HG03520 (cell line): ENCODE results near the gene KCTD15.

Source experiments
- ATAC-seq: cut with Tn5 transposase; IDR thresholded peaks from one replicate; pipeline ENCODE4 v1.9.1; 2021; ENCODE audit warnings: mild to moderate bottlenecking, moderate library complexity; ENCODE audit not compliant: unreplicated experiment

KCTD15 gene

DNA sequence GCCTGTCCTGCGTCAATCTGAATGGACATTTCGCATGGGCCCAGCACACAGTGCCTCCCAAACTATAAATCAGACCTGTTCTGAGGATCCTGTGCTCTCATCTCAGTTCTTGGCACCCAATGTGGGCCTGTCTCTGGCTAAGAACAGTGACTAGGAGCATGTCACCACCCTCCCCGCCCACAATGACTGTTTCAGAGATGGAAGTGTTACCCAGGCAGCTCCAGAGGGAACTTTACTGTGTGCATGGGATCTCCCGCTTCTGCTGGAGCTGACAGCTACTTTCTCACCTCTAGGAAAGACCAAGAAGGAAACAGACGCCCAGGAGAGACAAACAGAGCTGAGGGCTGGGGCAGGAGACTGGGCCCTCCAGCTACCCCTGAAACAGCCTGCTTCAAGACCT is 45.0 kb downstream of the KCTD15 start:
- ATAC-seq: no peak

DNA sequence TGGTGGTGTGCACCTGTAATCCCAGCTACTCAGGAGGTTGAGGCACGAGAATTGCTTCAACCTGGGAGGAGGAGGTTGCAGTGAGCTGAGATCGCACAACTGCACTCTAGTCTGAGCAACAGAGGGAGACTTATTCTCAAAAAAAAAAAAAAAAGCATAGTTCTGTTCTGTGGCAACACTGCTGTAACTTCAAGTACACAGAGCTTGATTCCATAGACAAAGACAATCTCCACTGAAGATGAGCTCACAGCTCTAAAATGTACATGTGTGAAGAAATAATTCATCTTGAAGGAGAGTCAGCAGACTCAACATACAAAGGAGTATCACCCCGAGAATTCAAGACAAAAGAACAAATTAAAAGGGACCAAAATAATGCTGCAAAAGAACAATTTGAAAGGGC is 47.8 kb downstream of the KCTD15 start:
- no peak for ATAC-seq

DNA sequence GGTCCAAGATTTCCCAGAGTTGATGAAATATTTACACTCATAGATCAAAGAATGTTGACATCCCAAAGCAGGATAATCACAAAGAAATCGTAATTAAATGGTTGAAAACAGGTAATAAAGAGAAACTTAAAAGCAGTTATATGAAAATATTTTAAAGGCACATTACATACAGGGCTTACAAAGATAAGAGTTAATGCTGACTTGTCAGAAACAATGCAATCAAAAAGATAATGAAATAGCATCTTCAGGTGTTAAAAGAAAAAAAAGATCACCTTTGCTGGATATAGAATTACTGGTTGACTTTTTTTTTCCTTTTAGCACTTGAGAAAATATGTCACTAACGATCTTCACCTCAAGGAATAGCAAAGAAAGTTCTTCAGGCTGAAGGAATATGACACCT is 48.8 kb downstream of the KCTD15 start:
- no peak for ATAC-seq

DNA sequence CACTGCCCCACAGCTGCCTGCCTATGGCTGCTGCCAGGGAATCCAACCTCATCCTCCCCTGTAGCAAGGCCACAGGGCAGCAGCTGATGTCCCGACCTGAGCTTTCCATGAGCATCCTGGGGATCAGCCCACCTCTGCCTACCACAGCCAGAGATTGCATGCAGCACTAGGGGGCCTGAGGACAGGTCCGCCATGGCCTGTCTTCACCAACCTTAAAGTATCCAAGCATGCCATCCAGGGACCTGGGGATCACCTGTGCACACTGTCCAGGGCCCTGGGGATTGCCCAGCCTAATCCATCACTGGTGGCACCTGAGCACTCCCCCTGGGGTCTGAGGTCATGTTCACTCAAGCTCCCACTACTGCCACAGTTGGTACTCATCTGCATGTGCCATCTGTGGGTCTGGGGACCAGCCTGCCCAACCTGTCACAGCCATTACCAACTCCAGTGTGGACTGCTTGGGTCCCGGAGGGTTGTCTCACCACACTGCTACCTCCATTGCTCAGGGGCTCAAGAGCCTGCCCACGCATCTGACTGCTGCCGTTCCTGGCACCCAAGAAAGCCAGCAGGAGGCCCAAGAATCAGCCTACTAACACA is 53.0 kb downstream of the KCTD15 start:
- no peak for ATAC-seq

DNA sequence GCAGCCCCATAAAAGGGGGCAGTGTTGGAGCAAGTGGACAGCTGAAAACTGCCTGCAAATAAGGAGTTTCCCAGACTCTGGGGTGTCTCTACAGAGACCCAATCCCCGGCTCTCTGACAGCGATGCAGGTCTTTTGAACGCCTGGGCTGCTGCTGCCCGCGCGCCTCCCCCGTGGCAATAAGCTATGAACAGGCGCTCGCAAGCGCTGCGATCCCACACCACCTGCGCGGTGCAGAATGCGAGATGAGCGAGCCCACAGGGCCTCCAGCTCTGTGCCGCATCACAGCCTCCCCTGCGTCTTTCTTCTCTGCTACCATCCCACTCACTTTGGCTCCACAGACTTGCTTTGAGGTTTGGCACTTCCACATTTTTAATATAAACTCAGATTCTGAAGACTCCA is 62.3 kb downstream of the KCTD15 start:
- ATAC-seq: no peak

DNA sequence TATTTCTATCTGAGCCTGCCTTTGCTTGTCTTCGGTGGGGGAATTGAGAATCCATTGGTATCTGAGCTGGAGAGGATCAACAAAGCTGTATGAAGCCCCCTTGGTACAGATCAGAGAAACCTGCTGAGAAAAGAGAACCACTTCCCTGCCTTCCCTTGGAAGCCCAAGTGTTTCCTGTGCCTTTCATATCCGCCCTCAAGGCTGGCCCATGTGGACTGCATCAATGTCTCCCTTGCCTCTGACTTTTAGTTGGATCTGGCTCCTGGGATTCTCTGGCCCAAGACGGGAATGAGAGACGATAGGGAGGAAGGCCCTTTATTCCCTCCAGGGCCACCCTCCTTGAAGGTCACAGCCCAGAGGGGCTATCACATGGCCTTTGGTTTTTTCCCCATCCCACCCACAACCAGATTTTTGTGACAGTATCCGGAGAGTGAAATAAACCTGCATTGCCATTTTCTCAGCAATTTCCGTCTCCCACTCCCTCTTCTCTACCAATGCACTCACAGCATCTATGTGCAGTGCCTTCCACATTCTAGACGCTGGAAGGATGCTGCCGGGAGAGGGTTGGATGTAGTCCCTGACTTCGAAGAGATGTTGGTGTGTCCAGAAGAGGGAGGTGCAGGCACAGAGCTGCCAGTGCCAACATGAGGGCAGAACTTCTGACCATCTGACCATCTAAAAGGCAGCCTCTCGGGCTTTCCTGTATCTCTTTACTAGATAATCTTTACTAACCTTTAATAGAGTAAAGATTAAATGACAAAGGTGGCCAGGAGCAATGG is 63.8 kb downstream of the KCTD15 start:
- ATAC-seq: no peak

DNA sequence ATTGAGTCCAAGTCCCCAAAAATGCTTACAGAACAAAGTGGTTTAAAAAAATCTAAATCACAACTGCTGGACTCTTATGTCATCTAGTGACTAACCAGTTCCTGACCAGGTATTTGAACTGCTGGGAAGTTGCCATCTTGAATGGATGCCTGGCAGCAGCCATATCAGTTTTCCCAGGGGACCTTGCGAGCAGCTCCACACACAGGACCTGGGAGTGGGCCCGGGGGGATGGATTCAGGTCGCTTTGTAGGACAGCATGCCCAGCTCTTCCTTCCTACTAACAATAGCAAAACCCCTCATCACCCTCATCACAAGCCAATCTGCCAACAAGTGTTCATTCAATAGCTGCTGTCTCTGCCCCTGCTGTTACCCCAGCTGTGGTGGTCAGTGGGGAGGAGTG is 65.3 kb downstream of the KCTD15 start:
- no peak for ATAC-seq

DNA sequence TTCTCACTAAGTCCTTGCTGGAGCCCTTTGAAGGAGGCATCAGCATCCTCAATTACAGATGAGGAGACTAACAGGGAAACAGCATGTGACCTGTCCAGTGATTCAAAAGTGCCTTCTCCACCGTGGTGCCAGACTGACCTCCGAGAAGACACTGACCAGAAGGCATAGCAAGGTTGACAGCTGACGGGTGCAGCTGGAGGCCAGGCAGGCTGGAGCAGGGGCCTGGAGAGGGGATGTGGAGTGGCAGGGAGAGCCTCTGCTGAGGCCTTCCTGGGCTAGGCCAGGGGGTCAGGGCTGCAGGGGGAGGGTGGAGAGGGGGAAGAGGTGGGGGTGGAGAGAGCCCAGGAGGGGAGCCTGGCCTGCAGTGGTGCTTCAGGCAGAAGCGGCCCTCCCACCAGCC is 66.3 kb downstream of the KCTD15 start:
- no peak for ATAC-seq

DNA sequence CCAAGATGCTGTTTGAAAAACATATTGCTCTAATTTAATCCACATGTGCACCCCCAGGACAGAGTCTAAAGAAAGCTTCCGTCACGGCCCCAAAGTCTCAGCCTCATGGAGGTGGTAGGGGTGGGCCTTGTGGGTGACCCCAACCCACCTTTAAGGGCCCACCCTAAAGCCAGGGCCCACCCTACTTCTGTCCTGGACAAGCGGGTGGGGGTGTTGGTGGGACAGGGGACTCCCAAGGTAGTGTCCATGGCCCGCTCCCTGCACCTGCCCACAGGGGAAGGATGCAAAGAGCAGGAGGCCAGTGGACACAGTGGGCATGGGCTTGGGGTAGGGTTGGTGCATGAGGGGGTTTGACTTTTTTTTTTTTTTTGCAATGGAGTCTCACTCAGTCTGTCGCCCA is 66.8 kb downstream of the KCTD15 start:
- ATAC-seq: no peak

DNA sequence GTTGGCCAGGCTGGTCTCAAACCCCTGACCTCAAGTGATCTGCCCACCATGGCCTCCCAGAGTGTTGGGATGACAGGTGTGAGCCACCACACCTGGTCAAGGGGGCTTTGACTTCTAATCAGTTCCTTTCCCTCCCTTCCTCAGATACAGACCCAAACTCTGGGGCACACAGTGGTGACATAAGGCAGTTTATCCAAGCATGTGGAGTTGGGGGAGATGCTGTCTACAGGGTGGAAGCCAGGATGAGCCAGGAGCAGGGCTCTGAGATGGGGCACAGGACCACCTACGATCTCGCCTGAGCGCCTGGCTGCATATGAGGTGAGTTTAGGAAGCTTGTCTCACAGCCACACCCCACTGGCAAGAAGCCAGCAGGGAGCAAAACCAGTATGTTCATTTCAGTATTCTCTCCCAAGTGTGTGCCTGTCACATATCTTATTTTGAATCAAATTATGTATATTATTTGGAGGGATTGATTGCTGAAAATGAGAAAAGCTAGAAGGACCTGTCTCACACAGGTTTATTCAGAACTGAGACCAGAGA is 67.7 kb downstream of the KCTD15 start:
- ATAC-seq: no peak

DNA sequence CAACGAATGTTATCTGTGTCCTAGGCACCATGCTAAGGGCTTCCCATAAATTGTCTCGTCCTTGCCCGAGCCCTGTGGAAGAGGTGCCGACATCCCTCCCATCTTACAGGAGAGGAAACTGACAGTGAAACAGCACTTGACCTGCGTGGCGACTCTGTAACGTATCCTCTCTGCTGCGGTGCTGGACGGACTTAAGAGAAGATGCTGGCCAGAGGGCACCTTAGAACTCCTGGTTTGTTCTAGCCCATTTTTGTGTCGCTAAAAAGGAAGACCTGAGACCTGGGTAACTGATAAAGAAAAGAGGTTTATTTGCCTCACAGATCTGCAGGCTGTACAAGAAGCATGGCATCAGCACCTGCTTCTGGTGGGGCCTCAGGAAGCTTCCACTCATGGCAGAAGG is 68.6 kb downstream of the KCTD15 start:
- no peak for ATAC-seq
